Hematopoietic multipotent progenitor cell treated with erythropoietin and hydrocortisone succinate and interleukin-3 and kit ligand, for 6 days (in vitro differentiated cells): ENCODE results near the gene CILP2.
A peak's percentile ranks its signal among the peaks of the same experiment; 100 is the strongest.

ENCODE experiments used
- DNase-seq: peaks from one replicate; pipeline ENCODE4 v3.0.0-alpha.2; 2015

The CILP2 gene

DNA sequence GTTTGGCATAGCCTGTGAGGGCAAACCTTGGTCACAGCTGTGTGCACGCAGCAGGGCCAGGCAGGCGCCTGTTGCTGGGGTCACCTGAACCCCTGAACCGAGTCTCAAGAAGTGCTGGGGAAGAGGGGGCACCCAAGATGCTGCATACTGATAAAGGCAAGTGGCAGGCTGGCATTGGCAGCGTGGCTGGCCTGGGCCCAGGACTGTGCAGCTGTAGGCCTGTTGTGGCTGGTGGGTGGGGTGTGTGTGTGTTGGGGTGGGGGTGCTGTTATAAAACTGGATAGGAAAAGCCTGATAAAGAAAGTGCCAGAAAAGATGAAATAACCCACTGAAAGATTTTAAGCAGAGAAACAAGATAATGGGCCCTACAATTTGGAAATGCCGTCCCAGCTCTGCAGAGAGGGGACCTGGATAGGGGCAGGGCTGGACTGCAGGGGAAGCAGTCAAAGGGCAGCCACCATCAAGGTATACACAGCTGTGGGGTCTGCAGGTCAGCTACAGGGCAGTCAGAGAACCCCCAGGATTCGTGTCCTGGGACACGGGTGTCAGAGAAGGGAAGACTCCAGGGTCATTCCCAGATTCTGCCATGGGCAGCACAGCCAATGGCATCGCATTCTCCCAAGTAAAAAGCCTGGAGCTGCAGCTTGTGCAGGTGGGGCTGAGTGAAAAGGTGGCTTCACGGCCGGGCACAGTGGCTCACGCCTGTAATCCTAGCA lies 33.2 kb downstream of the CILP2 start:
- DNase-seq: peak; percentile 72

DNA sequence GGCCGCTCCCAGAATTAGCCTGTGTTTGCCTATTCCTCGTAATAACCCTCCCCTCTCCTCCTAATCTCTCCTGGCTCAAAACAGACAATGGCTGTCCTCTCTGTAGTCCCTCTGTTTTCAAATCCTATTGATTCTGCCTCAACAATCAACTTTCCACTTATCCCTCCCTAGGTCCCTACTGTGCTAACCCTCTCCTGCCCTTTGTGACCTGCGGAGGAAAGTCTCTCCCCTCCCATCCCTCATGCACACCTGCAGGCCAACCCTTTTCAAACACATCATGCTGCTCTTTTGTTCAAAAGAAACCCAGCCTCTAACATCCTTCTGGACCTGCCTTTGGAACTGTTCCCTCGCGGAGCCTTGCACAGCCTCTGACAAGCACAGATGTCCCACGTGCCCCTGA lies 37.3 kb downstream of the CILP2 start:
- DNase-seq: no peak

GRCh38 chr19:19578252-19578651 lies 40.2 kb downstream of the CILP2 start:
- DNase-seq: no peak

- no peak for DNase-seq
Observed at GRCh38 chr19:19579533-19580361, 41.7 kb downstream of the CILP2 start.

DNA sequence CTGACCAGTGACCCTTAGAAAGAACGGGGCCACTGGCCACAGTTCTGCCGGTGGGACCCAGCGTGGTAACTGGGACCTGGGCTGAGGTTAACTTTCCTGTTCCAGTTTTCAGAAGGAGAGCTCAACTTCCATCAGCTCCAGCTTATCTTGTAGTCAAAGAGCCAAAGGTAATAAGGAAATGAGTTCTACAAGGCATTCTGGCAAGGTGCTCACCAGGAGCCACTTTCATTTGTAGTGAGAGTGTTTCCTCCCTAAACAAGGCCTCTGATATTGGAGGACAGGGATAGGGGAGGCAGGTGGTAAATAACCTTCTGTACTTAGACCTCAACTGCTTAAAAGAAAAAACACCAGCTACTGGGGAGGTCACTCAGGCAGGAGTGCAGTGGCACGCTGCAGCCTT lies 42.4 kb downstream of the CILP2 start:
- DNase-seq: no peak

DNA sequence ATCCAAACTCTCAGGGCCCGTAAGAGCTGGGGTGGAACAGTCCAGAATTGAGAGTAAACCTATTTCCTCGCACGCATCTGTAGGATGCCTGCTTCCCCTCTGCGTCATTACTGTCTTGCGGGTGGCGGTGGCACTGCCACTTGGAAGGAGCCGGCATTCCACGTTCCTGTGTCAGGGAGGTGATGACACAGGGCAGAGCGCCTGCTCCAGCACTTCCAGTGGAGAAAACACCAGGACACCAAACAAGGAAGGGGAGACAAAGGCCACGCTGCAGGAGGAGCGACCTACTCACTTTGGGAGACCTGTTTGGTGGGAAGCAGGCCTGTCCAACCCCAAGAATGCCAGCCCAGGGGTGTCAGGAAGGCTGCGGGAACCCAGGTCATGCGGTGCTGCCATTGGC lies 43.3 kb downstream of the CILP2 start:
- no peak for DNase-seq

- DNase-seq: no peak
Observed at GRCh38 chr19:19582471-19582870, 44.4 kb downstream of the CILP2 start.

DNA sequence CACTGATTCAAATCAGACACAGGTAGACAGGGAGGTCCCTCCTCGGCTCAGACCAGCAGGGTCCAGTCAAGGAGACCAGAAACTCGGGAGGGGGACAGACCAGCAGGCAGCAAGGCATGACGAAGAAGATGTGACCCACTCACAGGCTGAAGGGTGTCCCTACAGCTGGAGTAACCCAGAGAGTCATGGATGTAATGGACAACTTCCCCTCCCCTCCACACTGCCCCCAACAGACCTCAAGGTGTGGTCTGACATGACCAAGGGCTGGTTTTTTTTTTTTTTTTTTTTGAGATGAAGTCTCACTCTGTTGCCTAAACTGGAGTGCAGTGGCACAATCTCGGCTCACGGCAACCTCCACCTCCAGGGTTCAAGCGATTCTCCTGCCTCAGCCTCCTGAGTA lies 46.3 kb downstream of the CILP2 start:
- DNase-seq: no peak

DNA sequence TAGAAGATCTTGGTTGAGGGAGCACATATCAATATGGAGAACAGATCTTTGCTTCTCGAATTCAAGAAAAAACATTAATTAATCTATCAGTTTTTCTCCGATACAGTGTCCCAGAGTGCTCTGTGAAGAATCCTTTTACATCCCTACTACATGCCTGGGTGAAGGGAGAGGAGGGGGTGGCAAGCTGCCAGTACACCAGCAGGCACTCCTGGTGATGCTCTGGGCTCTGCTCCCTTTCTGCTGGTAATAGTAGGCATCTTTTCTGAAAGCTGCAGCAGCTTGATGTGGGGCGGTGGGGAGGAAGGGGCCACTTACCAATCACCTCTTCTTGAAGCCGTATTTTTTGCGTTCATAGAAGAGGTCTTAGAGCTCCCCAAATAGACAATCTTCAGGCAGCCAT lies 49.7 kb downstream of the CILP2 start:
- DNase-seq: no peak

GRCh38 chr19:19588546-19588945 lies 50.5 kb downstream of the CILP2 start:
- no peak for DNase-seq

DNA sequence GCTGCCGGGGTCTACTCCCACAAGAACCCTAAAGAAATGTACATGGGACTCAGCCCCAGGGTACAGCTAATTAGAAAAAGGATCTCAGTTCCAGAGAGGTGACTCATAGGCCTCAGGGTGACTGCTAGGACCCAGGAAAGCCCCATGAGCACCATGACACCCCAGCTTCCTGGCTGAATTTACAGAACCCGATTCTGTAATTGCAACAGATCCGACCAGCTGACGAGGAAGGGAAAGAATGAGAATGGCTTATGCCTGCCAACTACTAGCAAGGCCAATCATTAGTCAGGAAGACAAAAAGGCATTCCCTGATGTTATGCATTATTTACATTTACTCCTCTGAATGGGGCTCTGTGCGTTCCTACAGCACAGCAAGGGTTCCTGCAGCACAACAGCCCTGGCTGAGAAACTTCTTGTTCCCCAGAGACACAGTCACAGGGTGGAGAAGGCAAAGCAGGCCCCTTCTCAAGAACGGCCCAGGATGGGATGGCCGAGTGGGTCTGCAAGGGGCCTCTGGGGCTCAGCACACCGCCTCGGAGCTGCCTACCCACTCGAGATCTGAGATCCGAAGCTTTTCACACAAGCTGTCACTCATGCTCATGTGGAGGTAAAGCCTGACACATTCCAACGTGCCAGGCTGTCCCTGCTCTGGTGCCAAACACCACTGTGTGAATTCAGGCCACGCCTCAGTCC lies 53.2 kb downstream of the CILP2 start:
- DNase-seq: no peak

DNA sequence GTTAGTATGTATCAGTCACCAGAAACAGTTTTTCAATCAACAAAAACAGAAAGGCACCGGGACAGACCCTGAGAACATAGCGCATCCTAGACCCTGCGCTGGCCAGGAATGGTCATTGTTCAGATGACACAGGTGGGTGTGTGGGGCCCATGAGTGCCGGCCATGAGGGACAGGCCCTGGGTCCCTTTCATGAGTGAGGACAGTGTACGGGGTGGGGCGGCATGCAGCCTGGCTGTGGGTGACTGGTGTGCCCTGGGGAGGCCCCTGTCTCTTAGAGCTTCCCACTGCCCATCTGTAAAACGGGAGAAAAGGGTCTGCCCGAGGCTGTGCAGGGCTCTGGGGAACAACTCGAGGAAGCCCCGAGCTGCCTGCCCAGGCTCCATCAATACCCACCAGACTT lies 54.6 kb downstream of the CILP2 start:
- no peak for DNase-seq

GRCh38 chr19:19594381-19594780 lies 56.3 kb downstream of the CILP2 start:
- DNase-seq: no peak

- no peak for DNase-seq
Observed at GRCh38 chr19:19595171-19595701, 57.2 kb downstream of the CILP2 start.
